Measurements from ENCODE around the gene TBC1D3L.
"Not testable (repeated sequence)": the region's sequence is repeated elsewhere in the genome, so short reads cannot be mapped to it uniquely, and the experiment has no call there.

TBC1D3L gene

GRCh38 chr17:37988960-37989359 is at the start of gene TBC1D3L:
Gene TBC1D3L (minus strand): TSS chr17:37989060. CDS start chr17:37987520, 1,540 bp downstream.
- not testable (repeated sequence) for DNase-seq

DNA sequence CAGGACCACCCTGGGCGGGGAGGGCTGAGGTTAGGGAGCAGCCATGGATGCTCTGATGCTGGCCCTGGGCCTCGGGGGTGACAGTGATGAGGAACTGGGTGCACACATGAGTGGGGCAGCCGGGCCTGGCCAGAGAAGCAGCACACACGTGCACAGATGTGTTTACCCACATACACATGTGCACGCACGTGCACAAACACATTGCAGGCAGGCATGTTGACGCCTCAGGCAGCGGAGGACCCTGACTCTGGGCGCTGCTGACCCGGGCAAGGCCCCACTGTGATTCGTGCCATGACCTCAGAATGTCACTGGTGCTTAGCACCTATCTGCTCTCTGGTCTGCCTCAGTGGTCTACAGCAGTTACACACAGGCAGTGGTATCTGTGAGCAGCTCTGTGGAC is 14.8 kb upstream of the TBC1D3L start, which contains the start of gene TBC1D3D:
Gene TBC1D3D (plus strand): TSS at position 301 of the 400 bp plus-strand sequence. CDS start 1,585 bp downstream, outside the sequence.
- not testable (repeated sequence) for DNase-seq

Data from CD4-positive, alpha-beta T cell treated with Interleukin-1 beta for 1 hour (primary cell).